Liver (tissue), 9 donors: Measurements from ENCODE around the gene TBX15. TPM values are rescaled to one million over a fixed set of nuclear protein-coding genes. Genes with fewer than 3 reads are reported as not detected.

Experiments used
- DNase-seq: peaks from one replicate; pipeline ENCODE4 v3.0.0-alpha.2; 2017; ENCODE audit warnings: low spot score
- H3K27ac ChIP-seq, 2 donors: one replicate each; pipeline ENCODE4 v1.7.0; 2013; ENCODE audit warnings: inconsistent platforms in 2 of 2, low read length in 2 of 2, control low read depth in 1 of 2, low read depth in 1 of 2, mild to moderate bottlenecking in 1 of 2
- H3K27me3 ChIP-seq, 4 donors: one replicate each; pipeline versions ENCODE4 v1.6.1 to v1.7.0; 2013; ENCODE audit warnings: low read length in 3 of 4, inconsistent platforms in 1 of 4, mild to moderate bottlenecking in 1 of 4, moderate library complexity in 1 of 4; ENCODE audit not compliant: control insufficient read depth in 4 of 4, insufficient read depth in 4 of 4
- H3K36me3 ChIP-seq, 4 donors: one replicate each; pipeline versions ENCODE4 v1.6.1 to v1.7.0; 2013; ENCODE audit warnings: low read length in 3 of 4, mild to moderate bottlenecking in 3 of 4, low read depth in 1 of 4, moderate library complexity in 1 of 4; ENCODE audit not compliant: control insufficient read depth in 4 of 4, insufficient read depth in 3 of 4
- H3K4me1 ChIP-seq, 4 donors: one replicate each; pipeline versions ENCODE4 v1.6.1 to v1.7.0; 2013; ENCODE audit warnings: low read length in 3 of 4, mild to moderate bottlenecking in 3 of 4, moderate library complexity in 1 of 4; ENCODE audit not compliant: control insufficient read depth in 4 of 4, insufficient read depth in 4 of 4
- H3K4me3 ChIP-seq, 3 donors: one replicate each; pipeline versions ENCODE4 v1.6.1 to v1.7.0; 2013; ENCODE audit warnings: low read length in 3 of 3, control low read depth in 1 of 3, low read depth in 1 of 3, mild to moderate bottlenecking in 1 of 3
- H3K9ac ChIP-seq, 2 donors: one replicate each; pipeline ENCODE4 v1.7.0; 2013; ENCODE audit warnings: low read length in 2 of 2, mild to moderate bottlenecking in 2 of 2, moderate library complexity in 2 of 2, control low read depth in 1 of 2, low read depth in 1 of 2
- H3K9me3 ChIP-seq, 4 donors: one replicate each; pipeline versions ENCODE4 v1.6.1 to v1.7.0; 2013; ENCODE audit warnings: low read length in 3 of 4; ENCODE audit not compliant: control insufficient read depth in 4 of 4
- ATF3 ChIP-seq: IDR thresholded peaks from 2 replicates; pipeline ENCODE4 v1.6.1; 2016; ENCODE audit warnings: antibody characterized with exemption
- EGR1 ChIP-seq, 2 donors: IDR thresholded peaks; 2 replicates each; pipeline ENCODE4 v1.6.1; 2016 to 2018; ENCODE audit warnings: antibody characterized with exemption in 2 of 2, low read depth in 2 of 2
- FOXA1 ChIP-seq: IDR thresholded peaks from 2 replicates; pipeline ENCODE4 v1.6.1; 2016; ENCODE audit warnings: antibody characterized with exemption
- FOXA2 ChIP-seq: IDR thresholded peaks from 2 replicates; pipeline ENCODE4 v1.6.1; 2016; ENCODE audit warnings: antibody characterized with exemption
- GABPA ChIP-seq, 2 donors: IDR thresholded peaks in 1 of 2; conservative IDR thresholded peaks in 1 of 2; 2 replicates each; pipeline ENCODE4 v1.6.1; 2016; ENCODE audit warnings: antibody characterized with exemption in 2 of 2, mild to moderate bottlenecking in 1 of 2, moderate library complexity in 1 of 2
- HNF4A ChIP-seq, 2 donors: conservative IDR thresholded peaks; 2 replicates each; pipeline ENCODE4 v1.6.1; 2016; ENCODE audit warnings: antibody characterized with exemption in 2 of 2, mild to moderate bottlenecking in 2 of 2
- HNF4G ChIP-seq: IDR thresholded peaks from 2 replicates; pipeline ENCODE4 v1.6.1; 2016; ENCODE audit warnings: antibody characterized with exemption
- JUND ChIP-seq, 2 donors: IDR thresholded peaks; 2 replicates each; pipeline ENCODE4 v1.6.1; 2016; ENCODE audit warnings: antibody characterized with exemption in 2 of 2
- NR2F2 ChIP-seq: IDR thresholded peaks from 2 replicates; pipeline ENCODE4 v1.6.1; 2016; ENCODE audit warnings: antibody characterized with exemption
- RAD21 ChIP-seq, 2 donors: IDR thresholded peaks; 2 replicates each; pipeline ENCODE4 v1.6.1; 2016; ENCODE audit warnings: antibody characterized with exemption in 2 of 2, mild to moderate bottlenecking in 2 of 2
- REST ChIP-seq: IDR thresholded peaks from 2 replicates; pipeline ENCODE4 v1.6.1; 2016; ENCODE audit warnings: antibody characterized with exemption, mild to moderate bottlenecking
- RXRA ChIP-seq, 2 donors: IDR thresholded peaks; 2 replicates each; pipeline ENCODE4 v1.6.1; 2017 to 2018; ENCODE audit warnings: antibody characterized with exemption in 2 of 2, mild to moderate bottlenecking in 1 of 2
- SP1 ChIP-seq: IDR thresholded peaks from 2 replicates; pipeline ENCODE4 v1.6.1; 2018; ENCODE audit warnings: antibody characterized with exemption, mild to moderate bottlenecking
- TAF1 ChIP-seq: conservative IDR thresholded peaks from 2 replicates; pipeline ENCODE4 v1.6.1; 2016; ENCODE audit warnings: antibody characterized with exemption, mild to moderate bottlenecking
- YY1 ChIP-seq: IDR thresholded peaks from 2 replicates; pipeline ENCODE4 v1.6.1; 2016; ENCODE audit warnings: antibody characterized with exemption, mild to moderate bottlenecking
- ZBTB33 ChIP-seq: IDR thresholded peaks from 2 replicates; pipeline ENCODE4 v1.6.1; 2016; ENCODE audit warnings: antibody characterized with exemption
- WGBS: extraction: QIAGEN DNeasy Blood & Tissue Kit; methylation state at CpG from one replicate; pipeline ENCODE4 v1.1.7; 2013; 5-methylcytosine and 5-hydroxymethylcytosine counted together
- polyA plus RNA-seq, 2 donors: library from polyadenylated mRNA; stranded (reverse) in 1 of 2; unstranded in 1 of 2; fragments of 200-250 nt in 1 of 2; fragments of >200 nt in 1 of 2; fragmentation: Nextera tagmentation in 1 of 2; extraction: Ambion mirVana in 1 of 2; gene quantifications; one replicate each; pipeline versions ENCODE4 v1.2.1 to v1.2.3, GENCODE V29; 2013 to 2015
- total RNA-seq, 2 donors: library from RNA; depleted of rRNA; stranded (reverse); fragments of >200 nt; gene quantifications; one replicate each; pipeline ENCODE4 v1.2.3, GENCODE V29; 2014
- TF ChIP-seq, protein P1 (sequence below): IDR thresholded peaks from 2 replicates; pipeline ENCODE4 v1.6.1; 2016; ENCODE audit warnings: antibody characterized with exemption
- TF ChIP-seq, protein P2 (sequence below): fragments of 150-350 bp; IDR thresholded peaks from 2 replicates; pipeline ENCODE4 v1.5.1; 2017; ENCODE audit warnings: improper control_type of control experiment, low read depth, low read length; ENCODE audit not compliant: missing input control
- donor health status: healthy.
- donor health status: healthy.
- donor health status: healthy.
- donor health status: healthy.
- donor health status: healthy.

The TBX15 gene
- total and polyA plus RNA-seq, 4 donors = 0.09 to 15.5 (median 3.5) TPM

- WGBS = 86% methylated on average over 1 of the region's 1 CpG
- H3K27me3 ChIP-seq = no peaks in the 10 kb centered on the region
- H3K27ac ChIP-seq = no peak overlapping the region
- no peaks in the 10 kb centered on the region for H3K36me3 ChIP-seq
- H3K9me3 ChIP-seq = no peaks in the 10 kb centered on the region
- DNase-seq = no peak
- TF ChIP-seq FOXA1 (no peak), HNF4G (no peak), EGR1 (IDR thresholded peaks at IDR 0.05; ENCODE audit: low read depth in 2 of 2) (no peak), ZBTB33 (no peak), JUND (IDR thresholded peaks at IDR 0.05) (no peak), ATF3 (no peak), NR2F2 (no peak), FOXA2 (no peak), SP1 (no peak)
- TF ChIP-seq, protein P1, sequence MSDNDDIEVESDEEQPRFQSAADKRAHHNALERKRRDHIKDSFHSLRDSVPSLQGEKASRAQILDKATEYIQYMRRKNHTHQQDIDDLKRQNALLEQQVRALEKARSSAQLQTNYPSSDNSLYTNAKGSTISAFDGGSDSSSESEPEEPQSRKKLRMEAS = no peak
- TF ChIP-seq, protein P2, sequence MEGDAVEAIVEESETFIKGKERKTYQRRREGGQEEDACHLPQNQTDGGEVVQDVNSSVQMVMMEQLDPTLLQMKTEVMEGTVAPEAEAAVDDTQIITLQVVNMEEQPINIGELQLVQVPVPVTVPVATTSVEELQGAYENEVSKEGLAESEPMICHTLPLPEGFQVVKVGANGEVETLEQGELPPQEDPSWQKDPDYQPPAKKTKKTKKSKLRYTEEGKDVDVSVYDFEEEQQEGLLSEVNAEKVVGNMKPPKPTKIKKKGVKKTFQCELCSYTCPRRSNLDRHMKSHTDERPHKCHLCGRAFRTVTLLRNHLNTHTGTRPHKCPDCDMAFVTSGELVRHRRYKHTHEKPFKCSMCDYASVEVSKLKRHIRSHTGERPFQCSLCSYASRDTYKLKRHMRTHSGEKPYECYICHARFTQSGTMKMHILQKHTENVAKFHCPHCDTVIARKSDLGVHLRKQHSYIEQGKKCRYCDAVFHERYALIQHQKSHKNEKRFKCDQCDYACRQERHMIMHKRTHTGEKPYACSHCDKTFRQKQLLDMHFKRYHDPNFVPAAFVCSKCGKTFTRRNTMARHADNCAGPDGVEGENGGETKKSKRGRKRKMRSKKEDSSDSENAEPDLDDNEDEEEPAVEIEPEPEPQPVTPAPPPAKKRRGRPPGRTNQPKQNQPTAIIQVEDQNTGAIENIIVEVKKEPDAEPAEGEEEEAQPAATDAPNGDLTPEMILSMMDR = no peak
- H3K4me3 ChIP-seq = no peak overlapping the region
- no peak overlapping the region for H3K9ac ChIP-seq
- H3K4me1 ChIP-seq = no peaks in the 10 kb centered on the region
These were observed 53.4 kb downstream of the TBX15 start for GRCh38 chr1:118934706-118935105.

DNA sequence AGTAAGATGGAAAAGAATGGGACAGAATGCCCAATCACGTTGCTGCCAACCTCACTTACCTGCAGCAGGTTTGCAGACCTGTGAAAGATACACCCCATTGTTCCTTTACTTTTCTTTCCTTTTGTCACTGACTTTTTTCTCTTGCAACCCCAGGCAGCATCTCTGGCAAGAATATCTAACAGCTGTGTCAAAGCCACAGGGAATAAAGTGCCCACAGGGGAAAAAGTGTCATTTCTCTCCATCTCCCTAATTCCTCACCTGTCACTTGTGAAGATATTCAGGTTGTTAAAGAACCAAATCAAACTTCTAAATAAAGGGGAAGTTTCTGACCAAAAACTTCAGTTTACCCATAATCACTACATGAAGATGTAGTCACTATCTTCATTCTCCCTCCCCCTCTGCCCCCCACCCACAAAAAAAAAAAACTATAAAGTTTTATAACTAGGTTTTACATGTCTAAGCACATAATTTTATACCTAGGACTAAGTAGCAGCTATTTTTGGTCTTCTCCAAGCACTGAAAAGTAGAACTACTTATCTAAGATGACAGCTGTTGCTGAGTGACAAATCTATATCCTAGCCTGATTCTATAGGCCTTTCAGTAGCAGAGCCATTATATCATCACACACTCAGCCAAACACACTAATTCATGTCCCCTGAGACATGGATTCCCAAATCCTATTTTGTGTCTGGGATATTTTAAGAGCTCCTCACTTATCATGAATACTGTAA, 54.9 kb downstream of the TBX15 start:
- Histone ChIP-seq H3K27ac (no peak overlapping the region), H3K4me3 (no peak overlapping the region), H3K9me3 (no peaks in the 10 kb centered on the region), H3K27me3 (no peaks in the 10 kb centered on the region), H3K36me3 (no peaks in the 10 kb centered on the region), H3K4me1 (no peaks in the 10 kb centered on the region), H3K9ac (no peak overlapping the region)
- no peak for DNase-seq
- 32% methylated on average over 1 of the region's 1 CpG for WGBS
- TF ChIP-seq JUND (IDR thresholded peaks at IDR 0.05) = no peak
- no peak for TF ChIP-seq HNF4A (conservative IDR thresholded peaks at IDR 0.05)
- TF ChIP-seq NR2F2 = no peak
- no peak for TF ChIP-seq TAF1
- TF ChIP-seq RAD21 (IDR thresholded peaks at IDR 0.05) = no peak
- no peak for TF ChIP-seq HNF4G
- TF ChIP-seq EGR1 (IDR thresholded peaks at IDR 0.05; ENCODE audit: low read depth in 2 of 2) = no peak
- TF ChIP-seq ATF3 = no peak
- no peak for TF ChIP-seq RXRA (IDR thresholded peaks at IDR 0.05)
- no peak for TF ChIP-seq SP1
- no peak for TF ChIP-seq YY1
- no peak for TF ChIP-seq FOXA2
- no peak for TF ChIP-seq ZBTB33
- no peak for TF ChIP-seq FOXA1
- TF ChIP-seq, protein P1 = no peak
- TF ChIP-seq REST = no peak
- TF ChIP-seq GABPA (IDR thresholded peaks at IDR 0.05 in 1 of 2, conservative IDR thresholded peaks at IDR 0.05 in 1 of 2) = no peak
